SK-N-SH (cell line): Measurements from ENCODE around the gene SH3BP5L. TPM values are rescaled to one million over a fixed set of nuclear protein-coding genes. Genes with fewer than 3 reads are reported as not detected.

ENCODE experiments used
- CTCF ChIA-PET: fragments of 300-600, 350-600 bp; formaldehyde crosslinking; extraction: SDS; loops from one replicate; lab custom pipeline; 2021; lab: Yijun Ruan, JAX
- POLR2A ChIA-PET: fragments of 350-600 bp; sonication (Branson Sonifier 250); formaldehyde crosslinking; extraction: SDS; loops from one replicate; lab custom pipeline; 2020; ENCODE audit warnings: antibody characterized with exemption, inconsistent platforms; lab: Yijun Ruan, JAX
- DNase-seq: peaks from one replicate; pipeline ENCODE4 v3.0.0; 2012
- H2AFZ ChIP-seq: fragments of 200-600 bp; sonication (generic); 2 replicates; pipeline ENCODE4 v1.8.1; 2016; ENCODE audit warnings: antibody characterized with exemption, mild to moderate bottlenecking, low read depth
- H3F3A ChIP-seq: fragments of 200-600 bp; sonication (generic); replicated peaks from 2 replicates; pipeline ENCODE3; 2016; ENCODE audit warnings: antibody characterized with exemption, mild to moderate bottlenecking; ENCODE audit not compliant: insufficient read depth
- H3K27ac ChIP-seq, 2 experiments: fragments of 200-500 bp in 1 of 2; fragments of 200-600 bp in 1 of 2; sonication (Bioruptor generic) in 1 of 2; sonication (generic), shearing (Covaris generic) in 1 of 2; 2 replicates each; pipeline versions ENCODE4 v1.5.1 to v1.6.1; 2014 to 2016; ENCODE audit warnings: low read depth in 2 of 2, inconsistent platforms in 1 of 2, low read length in 1 of 2, mild to moderate bottlenecking in 1 of 2, mixed read lengths in 1 of 2
- H3K27me3 ChIP-seq: fragments of 200-600 bp; sonication (generic), shearing (Covaris generic); 2 replicates; pipeline ENCODE4 v1.6.1; 2016; ENCODE audit warnings: mixed run types; ENCODE audit not compliant: insufficient read depth
- H3K36me3 ChIP-seq, 2 experiments: fragments of 200-500 bp in 1 of 2; fragments of 200-600 bp in 1 of 2; sonication (Bioruptor generic) in 1 of 2; sonication (generic) in 1 of 2; replicated peaks in 1 of 2; 2 replicates each; pipeline versions ENCODE3 to v1.5.1; 2014 to 2016; ENCODE audit warnings: low read length in 1 of 2, mild to moderate bottlenecking in 1 of 2; ENCODE audit not compliant: insufficient read depth in 2 of 2, control insufficient read depth in 1 of 2
- H3K4me1 ChIP-seq, 2 experiments: fragments of 200-500 bp in 1 of 2; fragments of 200-600 bp in 1 of 2; sonication (Bioruptor generic) in 1 of 2; sonication (generic), shearing (Covaris generic) in 1 of 2; 2 replicates each; pipeline versions ENCODE4 v1.5.1 to v1.6.1; 2014 to 2016; ENCODE audit warnings: low read depth in 1 of 2, low read length in 1 of 2, mixed run types in 1 of 2; ENCODE audit not compliant: insufficient read depth in 2 of 2, control insufficient read depth in 1 of 2
- H3K4me2 ChIP-seq: fragments of 200-600 bp; sonication (generic), shearing (Covaris generic); 2 replicates; pipeline ENCODE4 v1.6.1; 2017; ENCODE audit warnings: mixed run types
- H3K4me3 ChIP-seq, 2 experiments: fragments of 200-500 bp in 1 of 2; fragments of 200-600 bp in 1 of 2; sonication (Bioruptor generic) in 1 of 2; sonication (generic), shearing (Covaris generic) in 1 of 2; 2 replicates each; pipeline versions ENCODE4 v1.5.1 to v1.8.1; 2014 to 2016; ENCODE audit warnings: low read depth in 2 of 2, inconsistent platforms in 1 of 2, low read length in 1 of 2, mild to moderate bottlenecking in 1 of 2, mixed read lengths in 1 of 2, moderate library complexity in 1 of 2
- H3K79me2 ChIP-seq: fragments of 200-600 bp; sonication (generic); 2 replicates; pipeline ENCODE4 v1.8.1; 2017; ENCODE audit warnings: mild to moderate bottlenecking; ENCODE audit not compliant: insufficient read depth
- H3K9ac ChIP-seq: fragments of 200-600 bp; sonication (generic); 2 replicates; pipeline ENCODE4 v1.6.1; 2017; ENCODE audit warnings: mixed run types
- H3K9me2 ChIP-seq: fragments of 200-600 bp; sonication (generic); 2 replicates; pipeline ENCODE4 v1.6.1; 2017; ENCODE audit warnings: mixed run types
- H3K9me3 ChIP-seq: fragments of 200-600 bp; sonication (generic); 2 replicates; pipeline ENCODE4 v1.6.1; 2017; ENCODE audit warnings: mixed run types, mild to moderate bottlenecking, moderate library complexity
- H4K20me1 ChIP-seq: fragments of 200-600 bp; sonication (generic); 2 replicates; pipeline ENCODE4 v1.6.1; 2017; ENCODE audit warnings: mild to moderate bottlenecking, mixed run types; ENCODE audit not compliant: insufficient read depth
- CHD2 ChIP-seq: fragments of 150-350 bp; IDR thresholded peaks from 2 replicates; pipeline ENCODE4 v1.6.1; 2018; ENCODE audit warnings: low read length; ENCODE audit not compliant: partially characterized antibody
- ELF1 ChIP-seq: IDR thresholded peaks from 2 replicates; pipeline ENCODE4 v1.4.0; 2012
- EP300 ChIP-seq, 2 experiments: IDR thresholded peaks; 2 replicates each; pipeline versions ENCODE4 v1.4.0 to v1.6.1; 2012; ENCODE audit warnings: borderline replicate concordance in 1 of 2, low read depth in 1 of 2, low read length in 1 of 2
- EZH2phosphoT487 ChIP-seq: fragments of 200-600 bp; sonication (generic); IDR thresholded peaks from 2 replicates; pipeline ENCODE4 v1.6.1; 2017; ENCODE audit warnings: low read depth, mixed run types, mild to moderate bottlenecking, antibody characterized with exemption, moderate library complexity, borderline replicate concordance
- FOXM1 ChIP-seq: IDR thresholded peaks from 2 replicates; pipeline ENCODE4 v1.4.0; 2012; ENCODE audit warnings: low read depth, mild to moderate bottlenecking
- GABPA ChIP-seq: IDR thresholded peaks from 2 replicates; pipeline ENCODE4 v1.4.0; 2012; ENCODE audit warnings: low read depth, mild to moderate bottlenecking
- GATA2 ChIP-seq: sonication (generic); formaldehyde crosslinking; IDR thresholded peaks from 2 replicates; pipeline ENCODE4 v1.5.0; 2020; ENCODE audit warnings: mild to moderate bottlenecking, missing genetic modification reagents
- MXI1 ChIP-seq: IDR thresholded peaks from 2 replicates; pipeline ENCODE4 v1.6.1; 2012; ENCODE audit warnings: mild to moderate bottlenecking, low read depth, low read length, improper control_type of control experiment
- NFIC ChIP-seq: IDR thresholded peaks from 2 replicates; pipeline ENCODE4 v1.4.0; 2012; ENCODE audit warnings: borderline replicate concordance
- NRF1 ChIP-seq: IDR thresholded peaks from 2 replicates; pipeline ENCODE4 v1.6.1; 2012; ENCODE audit warnings: low read depth, mild to moderate bottlenecking, low read length
- RAD21 ChIP-seq: IDR thresholded peaks from 2 replicates; pipeline ENCODE4 v1.6.1; 2012; ENCODE audit warnings: mild to moderate bottlenecking, low read length
- RCOR1 ChIP-seq: fragments of 150-350 bp; IDR thresholded peaks from 2 replicates; pipeline ENCODE4 v1.6.1; 2017; ENCODE audit warnings: antibody characterized with exemption, low read length
- RXRA ChIP-seq: IDR thresholded peaks from 2 replicates; pipeline ENCODE4 v1.4.0; 2012; ENCODE audit warnings: low read depth, mild to moderate bottlenecking, borderline replicate concordance
- SIN3A ChIP-seq: IDR thresholded peaks from 2 replicates; pipeline ENCODE4 v1.6.1; 2012; ENCODE audit warnings: low read depth, mild to moderate bottlenecking, low read length, moderate library complexity, borderline replicate concordance
- SMC3 ChIP-seq: IDR thresholded peaks from 2 replicates; pipeline ENCODE4 v1.6.1; 2012; ENCODE audit warnings: low read depth, low read length, improper control_type of control experiment
- TAF1 ChIP-seq: IDR thresholded peaks from 2 replicates; pipeline ENCODE4 v1.6.1; 2012; ENCODE audit warnings: low read depth, mild to moderate bottlenecking, low read length, moderate library complexity, borderline replicate concordance
- TCF12 ChIP-seq: IDR thresholded peaks from 2 replicates; pipeline ENCODE4 v1.4.0; 2012
- WGBS: methylation state at CpG from one replicate; pipeline ENCODE4 v1.1.6; 2017; ENCODE audit warnings: low lambda C conversion rate; 5-methylcytosine and 5-hydroxymethylcytosine counted together
- polyA plus RNA-seq, 3 experiments: library from polyadenylated mRNA; depleted of rRNA; stranded (reverse); fragments of >200 nt; gene quantifications; 2 replicates each; pipeline ENCODE4 v1.2.3, GENCODE V29; 2012
- TF ChIP-seq, protein P1 (sequence below): fragments of 150-350 bp; IDR thresholded peaks from 2 replicates; pipeline ENCODE4 v1.6.1; 2016; ENCODE audit warnings: mild to moderate bottlenecking, low read depth, low read length
- TF ChIP-seq, protein P2 (sequence below): fragments of 150-350 bp; IDR thresholded peaks from 2 replicates; pipeline ENCODE4 v1.6.1; 2017; ENCODE audit warnings: antibody characterized with exemption, low read length, low read depth, borderline replicate concordance
- TF ChIP-seq, protein P3 (sequence below): IDR thresholded peaks from 2 replicates; pipeline ENCODE4 v1.4.0; 2012; ENCODE audit warnings: low read depth, borderline replicate concordance

SH3BP5L gene
- polyA plus RNA-seq, 1 of the 3 experiments (the other 2 are of a cell fraction): 32.1 TPM

DNA sequence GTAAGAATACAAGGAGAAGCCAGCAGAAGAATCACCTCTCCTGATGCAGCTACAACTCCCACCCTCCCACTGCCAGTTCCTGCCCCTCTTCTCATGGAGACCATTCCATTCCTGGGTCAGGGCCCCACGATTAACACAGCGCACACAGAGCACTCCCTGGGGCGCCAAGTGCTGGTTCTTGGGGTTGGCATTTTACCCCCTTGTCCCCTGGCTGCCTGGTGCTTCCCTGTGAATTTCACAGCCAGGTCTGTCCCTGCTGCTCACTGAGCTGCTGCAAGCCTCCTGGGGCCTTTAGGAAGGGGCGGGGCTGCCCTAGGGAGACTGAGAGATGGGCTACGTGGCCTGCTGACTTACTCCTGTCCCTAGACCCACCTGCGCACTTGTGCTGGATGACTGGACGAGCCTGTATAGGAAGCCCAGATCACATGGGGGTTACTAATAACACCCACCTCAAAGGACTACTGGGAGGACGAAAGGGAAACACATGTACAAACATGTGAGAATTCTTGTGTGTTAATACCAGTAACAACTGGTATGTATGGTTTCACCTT lies 17.1 kb upstream of the SH3BP5L start:
- Histone ChIP-seq H3K4me2 (no peak overlapping the region), H3K36me3 (peaks cover 12 to 30% of the 10 kb centered on the region in 2 experiments), H3K9ac (no peak overlapping the region), H2AFZ (no peak overlapping the region), H3K9me2 (no peaks in the 10 kb centered on the region), H3K27ac (no peak overlapping the region), H3K4me1 (peaks cover 5 to 9% of the 10 kb centered on the region in 2 experiments; a peak in 2 of 4 replicates), H3F3A (peaks cover 7% of the 10 kb centered on the region), H3K4me3 (no peak overlapping the region), H3K27me3 (no peaks in the 10 kb centered on the region), H3K9me3 (no peaks in the 10 kb centered on the region), H3K79me2 (peaks cover 57% of the 10 kb centered on the region), H4K20me1 (no peaks in the 10 kb centered on the region)
- no peak for DNase-seq
- ChIA-PET POLR2A (no interaction called here), CTCF (interaction anchor here (1.0 to 5.1 kb wide), 7 partner anchors 10 to 81 kb away, joined by 3 to 33 read pairs (median 7); partner anchors contain the start of gene ZNF692)
- TF ChIP-seq TCF12 (no peak), SIN3A (no peak), RAD21 (no peak), RCOR1 (no peak), GATA2 (no peak), TAF1 (no peak), SMC3 (no peak), NRF1 (no peak), FOXM1 (no peak), GABPA (no peak), EP300 (IDR thresholded peaks at IDR 0.05; ENCODE audit: borderline replicate concordance in 1 of 2, low read depth in 1 of 2, low read length in 1 of 2) (no peak), CHD2 (no peak), RXRA (no peak), MXI1 (no peak), EZH2phosphoT487 (no peak), NFIC (no peak), ELF1 (no peak)
- TF ChIP-seq, protein P1, sequence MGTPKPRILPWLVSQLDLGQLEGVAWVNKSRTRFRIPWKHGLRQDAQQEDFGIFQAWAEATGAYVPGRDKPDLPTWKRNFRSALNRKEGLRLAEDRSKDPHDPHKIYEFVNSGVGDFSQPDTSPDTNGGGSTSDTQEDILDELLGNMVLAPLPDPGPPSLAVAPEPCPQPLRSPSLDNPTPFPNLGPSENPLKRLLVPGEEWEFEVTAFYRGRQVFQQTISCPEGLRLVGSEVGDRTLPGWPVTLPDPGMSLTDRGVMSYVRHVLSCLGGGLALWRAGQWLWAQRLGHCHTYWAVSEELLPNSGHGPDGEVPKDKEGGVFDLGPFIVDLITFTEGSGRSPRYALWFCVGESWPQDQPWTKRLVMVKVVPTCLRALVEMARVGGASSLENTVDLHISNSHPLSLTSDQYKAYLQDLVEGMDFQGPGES: no peak
- TF ChIP-seq, protein P2, sequence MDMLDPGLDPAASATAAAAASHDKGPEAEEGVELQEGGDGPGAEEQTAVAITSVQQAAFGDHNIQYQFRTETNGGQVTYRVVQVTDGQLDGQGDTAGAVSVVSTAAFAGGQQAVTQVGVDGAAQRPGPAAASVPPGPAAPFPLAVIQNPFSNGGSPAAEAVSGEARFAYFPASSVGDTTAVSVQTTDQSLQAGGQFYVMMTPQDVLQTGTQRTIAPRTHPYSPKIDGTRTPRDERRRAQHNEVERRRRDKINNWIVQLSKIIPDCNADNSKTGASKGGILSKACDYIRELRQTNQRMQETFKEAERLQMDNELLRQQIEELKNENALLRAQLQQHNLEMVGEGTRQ: no peak
- TF ChIP-seq, protein P3, sequence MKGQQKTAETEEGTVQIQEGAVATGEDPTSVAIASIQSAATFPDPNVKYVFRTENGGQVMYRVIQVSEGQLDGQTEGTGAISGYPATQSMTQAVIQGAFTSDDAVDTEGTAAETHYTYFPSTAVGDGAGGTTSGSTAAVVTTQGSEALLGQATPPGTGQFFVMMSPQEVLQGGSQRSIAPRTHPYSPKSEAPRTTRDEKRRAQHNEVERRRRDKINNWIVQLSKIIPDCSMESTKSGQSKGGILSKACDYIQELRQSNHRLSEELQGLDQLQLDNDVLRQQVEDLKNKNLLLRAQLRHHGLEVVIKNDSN: no peak
- WGBS: 98% methylated on average over 8 of the region's 8 CpGs
